D721Med (cell line): ENCODE results near the gene BCAN.

Experiments used
- DNase-seq: peaks from one replicate; pipeline ENCODE4 v3.0.0; 2011; ENCODE audit warnings: low spot score; ENCODE audit not compliant: insufficient read length
- FAIRE-seq: peaks from 2 replicates; lab custom pipeline; 2011; peaks lifted over from hg19 to GRCh38; lab: Jason Lieb, UNC
- CTCF ChIP-seq: IDR thresholded peaks from 2 replicates; pipeline ENCODE4 v1.5.1; 2012; ENCODE audit warnings: mild to moderate bottlenecking, control low read depth; ENCODE audit not compliant: insufficient read depth; ENCODE audit errors: missing control alignments

Gene BCAN

GRCh38 chr1:156652131-156652991, 10.4 kb downstream of the BCAN start:
- no peak for TF ChIP-seq CTCF
- FAIRE-seq (no peak), DNase-seq (no peak)

GRCh38 chr1:156652992-156653355, 11.1 kb downstream of the BCAN start:
- FAIRE-seq = no peak
- no peak for DNase-seq
- TF ChIP-seq CTCF = no peak

DNA sequence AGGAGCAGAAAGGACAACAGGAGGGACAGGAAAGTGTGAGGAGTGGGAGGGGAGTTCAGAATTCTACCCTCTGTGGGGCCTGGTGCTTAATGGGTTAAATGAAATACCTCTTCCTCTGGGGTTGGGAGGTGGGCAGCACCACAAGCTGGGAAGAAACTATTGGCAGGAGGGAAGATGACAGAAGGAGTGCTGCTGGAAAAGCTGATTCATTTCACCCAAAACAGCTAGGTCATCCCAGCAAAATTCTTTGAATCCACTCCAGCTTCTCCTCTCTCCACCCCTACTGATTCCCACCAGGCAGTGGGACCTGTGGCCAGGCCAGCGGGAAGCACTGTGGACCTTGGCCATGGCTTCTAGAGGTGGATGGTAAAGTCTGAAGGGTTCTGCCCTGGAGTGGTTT, 12.8 kb downstream of the BCAN start:
- DNase-seq (no peak), FAIRE-seq (no peak)
- TF ChIP-seq CTCF = no peak

GRCh38 chr1:156655151-156655903, 13.4 kb downstream of the BCAN start:
- TF ChIP-seq CTCF = no peak
- FAIRE-seq (no peak), DNase-seq (no peak)

GRCh38 chr1:156655904-156656516, 14.1 kb downstream of the BCAN start:
- no peak for TF ChIP-seq CTCF
- FAIRE-seq (no peak), DNase-seq (no peak)

- FAIRE-seq (no peak), DNase-seq (peak; percentile 99)
- peak; percentile 90 for TF ChIP-seq CTCF
Observed at GRCh38 chr1:156656806-156657740, 15.2 kb downstream of the BCAN start.
